Tibial artery (tissue), 4 donors: Measurements from ENCODE around the gene CRB3.

Experiments
- DNase-seq, 2 donors: peaks; one replicate each; pipeline ENCODE4 v3.0.0-alpha.2; 2019
- H3K27ac ChIP-seq, 2 donors: fragments of 200-600 bp; sonication (generic) in 1 of 2; 1 replicate in 1 of 2; 2 replicates in 1 of 2; pipeline ENCODE4 v1.5.1; 2018 to 2019; ENCODE audit warnings: mild to moderate bottlenecking in 1 of 2
- H3K27me3 ChIP-seq, 2 donors: fragments of 200-600 bp; sonication (generic) in 1 of 2; one replicate each; pipeline versions ENCODE4 v1.5.1 to v1.6.0; 2016 to 2019
- H3K36me3 ChIP-seq, 3 donors: fragments of 200-600 bp; sonication (generic) in 2 of 3; one replicate each; pipeline ENCODE4 v1.5.1; 2016 to 2019; ENCODE audit warnings: mild to moderate bottlenecking in 2 of 3
- H3K4me1 ChIP-seq, 4 donors: fragments of 200-600 bp; sonication (generic) in 2 of 4; 1 replicate in 3 of 4; 2 replicates in 1 of 4; pipeline ENCODE4 v1.5.1; 2016 to 2019
- H3K4me3 ChIP-seq, 2 donors: fragments of 200-600 bp; sonication (generic) in 1 of 2; 1 replicate in 1 of 2; 2 replicates in 1 of 2; pipeline ENCODE4 v1.5.1; 2018 to 2019; ENCODE audit warnings: mild to moderate bottlenecking in 2 of 2
- H3K9me3 ChIP-seq, 3 donors: fragments of 200-600 bp; sonication (generic) in 1 of 3; one replicate each; pipeline ENCODE4 v1.5.1; 2016 to 2019
- CTCF ChIP-seq, 2 experiments: fragments of 200-600 bp in 1 of 2; fragments of 450-650 bp in 1 of 2; IDR thresholded peaks; one replicate each; pipeline ENCODE4 v1.5.1; 2017 to 2019; ENCODE audit warnings: antibody characterized with exemption in 2 of 2, mild to moderate bottlenecking in 1 of 2, moderate library complexity in 1 of 2
- intact Hi-C: fragments of 100-400 bp; cut with DNase I; formaldehyde crosslinking; loops from one replicate; pipeline ENCODE4 v1.15.0; 2023; ENCODE audit warnings: low total_unique reads

The CRB3 gene

GRCh38 chr19:6489278-6490061 is 25.4 kb downstream of the CRB3 start:
- Histone ChIP-seq H3K36me3 (no peaks in the 10 kb centered on the region), H3K27ac (no peak overlapping the region), H3K4me1 (no peaks in the 10 kb centered on the region), H3K9me3 (peaks cover 0 to 8% (median 5%) of the 10 kb centered on the region in 3 donors), H3K27me3 (no peaks in the 10 kb centered on the region), H3K4me3 (no peak overlapping the region)
- no peak for DNase-seq
- no peak for TF ChIP-seq CTCF (IDR thresholded peaks at IDR 0.05)
- intact Hi-C loops: no loop called here

GRCh38 chr19:6490134-6490533 is 26.1 kb downstream of the CRB3 start:
- peaks cover 0 to 8% (median 5%) of the 10 kb centered on the region in 3 donors for H3K9me3 ChIP-seq
- H3K27me3 ChIP-seq: no peaks in the 10 kb centered on the region
- TF ChIP-seq CTCF (IDR thresholded peaks at IDR 0.05): no peak
- H3K4me1 ChIP-seq: no peaks in the 10 kb centered on the region
- no peak for DNase-seq
- H3K36me3 ChIP-seq: no peaks in the 10 kb centered on the region
- H3K27ac ChIP-seq: no peak overlapping the region
- intact Hi-C loops: no loop called here
- no peak overlapping the region for H3K4me3 ChIP-seq

- intact Hi-C loops: no loop called here
- no peak overlapping the region for H3K27ac ChIP-seq
- no peaks in the 10 kb centered on the region for H3K27me3 ChIP-seq
- no peaks in the 10 kb centered on the region for H3K36me3 ChIP-seq
- TF ChIP-seq CTCF (IDR thresholded peaks at IDR 0.05): no peak
- no peak overlapping the region for H3K4me3 ChIP-seq
- H3K9me3 ChIP-seq: peaks cover 0 to 8% (median 5%) of the 10 kb centered on the region in 3 donors
- DNase-seq: no peak
- no peaks in the 10 kb centered on the region for H3K4me1 ChIP-seq
These were observed 27.9 kb downstream of the CRB3 start for GRCh38 chr19:6491802-6492592.

GRCh38 chr19:6494438-6495036 is 30.5 kb downstream of the CRB3 start:
- intact Hi-C loops: no loop called here
- no peak overlapping the region for H3K4me3 ChIP-seq
- no peak for TF ChIP-seq CTCF (IDR thresholded peaks at IDR 0.05)
- DNase-seq: no peak
- H3K4me1 ChIP-seq: no peaks in the 10 kb centered on the region
- no peaks in the 10 kb centered on the region for H3K36me3 ChIP-seq
- H3K27ac ChIP-seq: no peak overlapping the region
- H3K27me3 ChIP-seq: peaks cover 0 to 9% of the 10 kb centered on the region in 2 donors
- H3K9me3 ChIP-seq: peaks cover 0 to 8% (median 5%) of the 10 kb centered on the region in 3 donors

- Histone ChIP-seq H3K36me3 (no peaks in the 10 kb centered on the region), H3K27ac (no peak overlapping the region), H3K27me3 (peaks cover 0 to 17% of the 10 kb centered on the region in 2 donors), H3K4me3 (no peak overlapping the region), H3K4me1 (no peaks in the 10 kb centered on the region), H3K9me3 (peaks cover 0 to 8% (median 5%) of the 10 kb centered on the region in 3 donors)
- TF ChIP-seq CTCF (IDR thresholded peaks at IDR 0.05): no peak
- intact Hi-C loops: no loop called here
- DNase-seq: no peak
These were observed 31.9 kb downstream of the CRB3 start for GRCh38 chr19:6495947-6496346.
